Skin of body (tissue), 2 donors: ENCODE measurements around the gene PPP4R4. TPM values are rescaled to one million over a fixed set of nuclear protein-coding genes. Genes with fewer than 3 reads are reported as not detected.
"Not testable (repeated sequence)": the region's sequence is repeated elsewhere in the genome, so short reads cannot be mapped to it uniquely, and the experiment has no call there.

Experiments
- DNase-seq: peaks from one replicate; lab custom pipeline; 2025; lab: John Stamatoyannopoulos, UW
- total RNA-seq: library from RNA; depleted of rRNA; stranded (reverse); fragments of >200 nt; gene quantifications from one replicate; pipeline ENCODE4 v1.2.3, GENCODE V29; 2014

PPP4R4 gene
- total RNA-seq, 1 donor from 2014 or later: 2.4 TPM

DNA sequence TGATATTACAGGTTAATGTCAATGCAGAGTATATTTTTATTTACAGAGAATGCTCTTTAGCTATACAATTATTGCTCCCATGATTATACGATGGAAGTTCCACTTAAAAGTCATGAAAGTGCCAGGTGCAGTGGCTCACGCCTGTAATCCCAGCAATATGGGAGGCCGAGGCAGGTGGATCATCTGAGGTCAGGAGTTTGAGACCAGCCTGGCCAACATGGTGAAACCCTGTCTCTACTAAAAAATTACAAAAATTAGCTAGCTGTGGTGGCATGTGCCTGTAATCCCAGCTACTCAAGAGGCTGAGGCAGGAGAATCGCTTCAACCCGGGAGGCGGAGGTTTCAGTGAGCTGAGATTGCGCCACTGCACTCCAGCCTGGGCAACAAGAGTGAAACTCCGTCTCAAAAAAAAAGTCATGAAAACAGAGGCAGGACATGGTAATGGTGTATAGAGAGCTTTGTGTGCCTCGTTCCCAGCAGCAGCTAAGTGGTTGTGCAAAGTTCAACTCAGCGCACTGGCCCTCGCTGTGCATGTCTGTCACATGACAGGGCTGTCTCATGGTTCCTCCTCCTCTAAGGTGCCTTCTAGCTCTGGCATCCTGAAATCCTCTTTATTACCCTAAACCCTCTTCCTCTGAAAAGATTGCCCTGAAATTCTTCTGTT, 102.9 kb downstream of the PPP4R4 start:
- DNase-seq: not testable (repeated sequence)

DNA sequence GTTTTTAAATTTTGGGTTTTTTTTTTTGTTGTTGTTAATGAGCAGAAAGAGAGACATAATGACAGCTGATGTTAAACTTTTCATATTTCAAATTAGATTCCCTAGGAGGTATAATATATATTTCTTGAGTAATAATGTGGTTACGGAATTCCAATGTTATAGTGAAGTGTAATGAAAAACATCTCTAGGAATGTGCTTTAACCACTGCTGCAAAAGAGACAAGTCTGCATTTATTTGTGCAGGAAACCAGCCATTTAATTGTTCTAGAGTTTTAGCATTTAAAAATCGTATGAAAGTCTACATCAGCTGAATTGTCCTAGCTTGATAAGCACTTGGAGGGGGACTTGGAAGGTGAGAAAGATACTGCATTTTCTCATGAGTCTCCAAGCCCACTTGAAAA, 104.6 kb downstream of the PPP4R4 start:
- no peak for DNase-seq

DNA sequence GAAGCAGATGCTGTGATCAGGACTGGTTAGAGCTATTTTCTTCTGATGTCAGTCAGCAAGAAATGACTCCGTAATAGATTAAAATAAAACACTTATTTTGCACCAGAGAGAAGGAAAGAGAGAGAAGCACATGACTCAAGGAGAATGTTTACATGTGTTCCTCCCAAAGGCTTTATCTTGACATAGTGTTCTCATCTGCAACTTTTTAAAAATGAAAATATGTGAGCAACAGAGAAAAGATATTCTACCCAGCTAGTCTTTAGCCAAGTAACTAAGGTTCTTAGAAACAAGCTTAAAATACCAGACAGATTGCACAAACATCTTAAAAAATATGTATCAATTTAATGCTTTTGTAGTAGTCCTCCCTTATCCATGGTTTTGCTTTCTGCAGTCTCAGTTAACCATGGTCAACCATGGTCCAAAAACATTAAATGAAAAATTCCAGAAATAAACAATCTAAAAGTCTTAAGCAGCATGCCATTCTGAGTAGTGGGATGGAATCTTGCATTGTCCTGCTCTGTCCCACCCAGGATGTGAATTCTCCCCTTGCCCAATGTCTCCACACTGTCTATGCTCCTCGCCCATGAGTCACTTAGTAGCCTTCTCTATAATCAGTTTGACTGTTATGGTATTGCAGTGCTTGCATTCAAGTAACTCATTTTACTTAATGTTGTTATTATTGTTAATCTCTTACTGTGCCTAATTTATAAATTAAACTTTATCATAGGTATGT, 109.0 kb downstream of the PPP4R4 start:
- no peak for DNase-seq

DNA sequence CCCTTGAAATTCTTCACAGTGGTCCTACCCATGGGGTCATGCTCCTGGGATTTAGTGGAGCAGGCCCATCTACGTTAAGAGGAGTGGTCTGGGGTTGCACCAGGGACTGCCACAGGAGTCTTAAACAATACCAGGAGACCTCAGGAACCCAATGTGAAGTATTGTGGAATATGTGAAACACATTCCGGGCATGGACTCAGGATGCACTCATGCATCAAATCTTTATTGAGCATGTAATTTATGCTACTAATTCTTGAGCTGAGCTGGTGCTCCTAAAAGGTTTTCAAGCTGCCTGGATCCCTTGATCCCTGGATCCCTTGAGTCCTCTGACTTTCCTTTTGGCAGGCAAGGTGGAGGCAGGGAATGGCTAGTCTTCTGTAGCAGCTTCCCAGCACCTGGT, 110.1 kb downstream of the PPP4R4 start:
- no peak for DNase-seq

DNA sequence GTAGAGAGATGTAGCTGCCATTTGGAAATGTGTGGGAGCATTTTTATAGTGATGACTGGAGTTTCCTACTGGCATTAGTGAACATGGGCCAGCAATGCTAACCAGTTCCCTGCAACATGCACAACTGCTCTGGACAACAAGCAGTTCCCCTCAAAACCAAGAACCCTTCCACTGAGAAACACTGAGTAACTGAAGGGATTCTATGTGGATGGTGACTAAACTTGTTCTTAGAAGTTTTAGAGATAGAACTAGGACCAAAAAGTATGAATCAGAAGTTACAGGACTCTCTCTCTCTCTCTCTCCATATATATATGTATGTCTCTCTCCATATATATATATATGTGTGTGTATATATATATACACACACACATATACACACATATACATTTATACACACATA, 111.0 kb downstream of the PPP4R4 start:
- DNase-seq: no peak

DNA sequence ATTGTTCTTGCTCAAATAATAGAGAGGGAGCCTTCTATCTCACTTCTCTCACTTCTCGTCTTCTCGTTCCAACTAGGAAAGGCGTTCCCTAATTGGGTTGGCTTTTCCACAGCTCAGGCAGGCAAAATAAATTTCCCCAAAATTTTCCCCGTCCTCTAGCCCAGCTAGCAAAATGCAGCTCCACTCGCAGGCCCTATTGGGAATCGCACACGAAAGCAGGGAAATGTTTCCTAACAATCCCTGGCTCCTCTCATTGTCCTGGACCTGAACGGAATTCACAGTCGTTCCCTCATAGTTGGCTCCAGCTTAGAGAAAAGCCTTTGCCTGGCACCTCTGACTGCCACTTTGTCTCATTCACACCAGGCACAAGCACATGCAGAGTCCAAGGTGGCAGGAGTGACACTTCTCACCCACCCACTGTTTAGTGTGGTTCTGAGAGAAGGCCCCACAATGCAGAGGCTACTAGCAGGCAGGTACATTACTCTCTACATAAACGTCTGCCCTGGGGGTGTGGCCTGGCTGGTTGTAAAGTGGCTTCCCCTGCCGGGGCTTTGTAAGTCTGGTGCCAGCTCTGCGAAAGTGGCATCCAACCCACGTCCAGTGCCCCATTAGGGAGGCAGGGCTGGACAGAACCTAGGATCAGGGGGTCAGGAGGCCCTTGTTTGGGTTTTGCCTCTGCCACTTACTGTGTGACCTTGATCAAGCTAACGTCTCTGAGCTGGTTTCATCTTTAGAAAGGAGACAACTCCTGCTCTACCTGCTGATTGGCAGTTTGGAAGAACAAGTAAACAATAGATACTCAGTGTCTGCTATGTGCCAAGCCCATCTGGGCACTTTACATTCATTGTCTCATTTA, 114.7 kb downstream of the PPP4R4 start:
- DNase-seq: no peak

DNA sequence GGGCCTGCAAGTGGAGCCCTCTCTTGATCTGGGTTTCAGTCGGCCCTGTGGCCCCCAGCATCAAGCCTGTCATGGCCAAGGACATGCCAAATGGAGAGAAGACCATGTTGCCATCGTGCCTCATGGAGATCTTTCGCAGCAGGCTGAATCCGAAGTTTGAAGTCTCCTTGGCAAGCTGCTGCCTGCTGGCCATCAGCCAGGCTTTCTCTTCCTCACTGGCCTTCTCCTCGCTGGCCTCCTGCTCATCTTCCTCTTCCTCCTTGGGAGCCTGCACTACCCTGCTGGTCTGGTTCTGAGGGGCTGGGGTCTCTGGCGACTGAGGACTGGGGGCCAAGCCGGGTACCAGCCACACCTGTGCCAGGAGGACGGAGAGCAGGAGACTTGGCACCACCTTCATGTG, 116.1 kb downstream of the PPP4R4 start:
- no peak for DNase-seq

DNA sequence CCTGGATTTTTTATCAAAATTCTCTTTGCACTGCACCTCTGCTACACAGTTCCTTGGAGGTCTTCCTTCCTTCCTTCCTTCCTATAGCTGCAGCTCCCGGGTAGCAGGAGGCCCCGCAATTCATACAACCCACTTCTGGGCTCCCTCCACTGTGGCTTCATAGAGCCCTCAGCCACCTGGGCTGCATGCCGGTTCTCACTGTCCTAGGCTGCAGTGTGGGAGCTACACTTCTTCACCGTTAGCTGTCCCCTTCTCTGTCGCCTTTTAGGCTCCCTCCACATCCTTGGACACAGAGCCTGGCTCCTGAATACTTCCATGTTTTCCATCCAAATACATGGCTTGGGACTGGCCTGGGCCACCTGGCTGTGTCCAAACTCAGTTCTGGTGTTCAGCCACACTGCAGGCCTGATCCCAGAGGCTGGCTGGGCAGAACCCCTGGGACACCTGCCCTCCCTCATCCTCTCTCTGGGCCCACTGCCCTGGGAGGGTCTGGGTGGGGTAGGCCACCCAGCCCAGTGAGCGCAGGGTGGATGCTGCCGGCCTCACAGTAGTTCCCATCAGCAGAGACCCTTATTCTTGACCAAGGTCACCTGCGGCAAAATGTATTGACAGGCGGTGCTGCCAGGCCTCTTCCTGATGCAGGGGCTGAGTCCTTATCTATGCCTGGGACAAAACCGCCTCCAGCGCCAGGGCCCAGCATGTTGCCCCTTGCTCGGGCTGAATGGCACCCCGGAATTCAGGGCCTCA, 117.2 kb downstream of the PPP4R4 start:
- DNase-seq: no peak

DNA sequence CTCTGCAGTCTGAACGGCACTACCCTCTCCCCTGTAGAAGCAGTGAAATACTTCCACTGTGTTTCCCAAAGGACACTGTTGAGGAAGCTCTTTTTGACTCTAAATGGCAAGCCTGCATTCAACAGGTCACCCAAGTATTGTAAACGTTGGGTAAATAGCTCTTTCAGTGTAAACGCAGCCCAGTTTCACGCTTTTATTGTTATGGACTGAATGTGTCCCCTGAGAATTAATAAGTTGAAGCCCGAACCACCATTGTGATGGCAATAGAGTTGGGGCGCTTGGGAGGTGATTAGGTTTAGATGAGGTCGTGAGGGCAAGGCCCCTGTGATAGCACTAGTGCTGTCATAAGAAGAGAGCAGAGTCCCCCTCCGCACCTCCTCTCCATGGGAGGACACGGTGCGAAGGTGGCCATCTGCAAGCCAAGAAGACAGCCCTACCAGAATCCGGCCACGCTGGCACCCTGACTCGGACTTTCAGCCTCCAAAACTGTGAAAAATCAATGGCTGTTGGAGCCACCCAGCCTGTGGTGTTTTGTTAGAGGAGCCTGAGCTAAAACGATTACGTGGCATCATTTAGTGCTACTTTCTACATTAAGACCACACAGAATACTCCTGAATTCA, 117.9 kb downstream of the PPP4R4 start:
- no peak for DNase-seq

DNA sequence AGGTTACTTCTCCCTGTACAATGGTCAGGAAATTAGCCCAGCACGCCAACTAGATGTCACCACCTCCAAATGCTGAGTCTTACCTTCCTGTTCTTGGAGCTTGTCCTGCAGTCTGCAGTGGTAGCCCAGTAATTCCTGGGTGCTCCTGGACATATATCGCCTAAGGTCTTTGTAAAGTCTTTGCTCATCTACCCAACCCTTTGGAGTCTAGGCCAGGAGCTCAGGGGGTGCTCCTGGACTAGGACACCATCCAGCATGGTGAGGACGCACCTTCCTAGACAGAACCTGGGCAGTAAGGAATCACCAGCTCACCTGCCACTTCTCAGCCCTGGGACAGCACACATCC, 118.4 kb downstream of the PPP4R4 start:
- DNase-seq: no peak

DNA sequence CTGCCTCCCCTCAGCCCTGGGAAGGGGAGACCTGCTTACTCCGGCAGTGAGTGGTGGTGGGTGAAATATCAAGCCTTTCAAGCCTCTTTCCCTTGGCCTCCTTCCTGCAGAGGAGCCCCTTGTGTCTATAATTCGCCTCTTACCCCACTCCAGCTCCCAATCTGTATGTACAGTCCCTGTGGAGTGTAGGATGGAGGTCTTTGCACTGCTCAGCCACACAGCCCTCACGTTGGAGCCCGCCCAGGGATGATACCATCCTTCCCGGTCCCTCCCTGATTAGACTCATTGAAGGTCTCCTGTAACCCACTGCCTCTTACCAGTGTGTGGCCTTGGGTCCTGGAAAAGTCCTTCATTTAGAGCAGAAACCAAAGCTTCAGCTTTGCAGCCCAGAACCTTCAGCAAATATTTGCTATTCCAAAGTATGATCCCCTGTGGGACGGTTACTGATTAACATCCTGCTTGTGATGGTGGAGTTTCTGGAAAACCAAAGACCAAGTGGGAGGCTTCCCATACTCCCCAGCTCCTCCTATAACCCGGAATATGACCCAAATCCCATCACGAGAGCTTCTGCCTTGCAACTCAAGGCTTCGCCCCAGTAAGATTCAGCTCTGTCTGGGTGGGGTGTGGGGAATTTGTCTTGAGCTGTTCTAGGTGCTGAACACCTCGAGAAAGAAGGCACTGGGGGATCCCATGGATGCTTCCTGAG, 118.9 kb downstream of the PPP4R4 start, which contains the start of gene SERPINA10:
TSS of gene SERPINA10 (minus strand) at position 397 of the 706 bp plus-strand sequence. CDS start 2,675 bp downstream, outside the sequence.
- no peak for DNase-seq

DNA sequence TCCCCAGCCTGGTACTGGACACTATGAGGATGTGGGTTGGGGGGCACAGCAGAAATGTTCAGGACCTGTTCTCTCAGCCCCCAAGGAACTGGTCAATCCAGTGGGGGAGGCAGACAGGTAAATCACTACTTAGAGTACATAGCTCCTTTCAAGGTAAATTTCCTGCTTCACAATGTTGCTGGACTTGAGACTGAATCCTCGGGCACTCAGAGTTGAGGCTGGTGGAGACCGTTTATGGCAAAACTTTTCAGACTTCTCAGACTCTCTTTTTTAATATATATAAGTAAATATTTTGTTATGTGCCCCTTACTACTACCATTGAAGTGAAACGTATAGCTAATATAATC, 119.4 kb downstream of the PPP4R4 start:
- no peak for DNase-seq

DNA sequence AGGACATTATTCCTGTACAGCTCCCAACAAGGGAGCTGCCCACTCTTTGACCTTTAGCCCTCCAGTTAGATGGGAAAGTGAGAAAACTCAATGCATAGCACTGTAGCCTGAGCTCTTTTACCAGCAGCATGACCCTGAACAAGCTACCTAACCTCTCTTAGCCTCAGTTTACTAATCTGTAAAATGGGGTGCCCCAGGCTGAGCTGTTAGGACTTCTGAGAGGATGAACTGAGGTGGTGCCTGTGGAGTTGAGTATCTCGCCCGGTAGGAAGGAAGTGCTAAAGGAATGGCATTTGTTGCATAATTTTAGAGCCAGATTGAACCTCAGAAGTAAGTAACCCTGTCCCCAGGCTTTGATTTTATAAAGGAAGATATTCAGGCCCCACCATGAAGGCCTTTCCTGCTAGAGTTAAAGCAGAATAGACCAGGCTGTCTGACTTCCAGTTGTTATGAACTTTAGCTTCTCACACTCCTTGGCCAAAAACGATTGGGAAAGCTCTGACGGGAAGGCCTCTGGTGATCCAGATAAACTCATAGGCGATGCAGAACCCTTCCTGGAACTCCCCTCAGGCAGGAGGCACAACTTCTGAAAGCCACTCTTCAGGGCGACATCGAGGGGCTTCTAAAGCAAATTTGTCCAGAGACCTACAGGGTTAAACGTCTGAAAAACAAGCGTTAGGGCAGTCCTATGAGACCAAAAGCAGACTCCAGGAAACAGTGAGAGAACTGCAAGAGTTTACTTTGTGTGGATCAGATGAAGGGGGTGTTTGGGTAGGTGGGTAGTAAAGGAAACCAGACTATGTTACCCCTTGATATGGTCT, 121.4 kb downstream of the PPP4R4 start:
- DNase-seq: no peak

DNA sequence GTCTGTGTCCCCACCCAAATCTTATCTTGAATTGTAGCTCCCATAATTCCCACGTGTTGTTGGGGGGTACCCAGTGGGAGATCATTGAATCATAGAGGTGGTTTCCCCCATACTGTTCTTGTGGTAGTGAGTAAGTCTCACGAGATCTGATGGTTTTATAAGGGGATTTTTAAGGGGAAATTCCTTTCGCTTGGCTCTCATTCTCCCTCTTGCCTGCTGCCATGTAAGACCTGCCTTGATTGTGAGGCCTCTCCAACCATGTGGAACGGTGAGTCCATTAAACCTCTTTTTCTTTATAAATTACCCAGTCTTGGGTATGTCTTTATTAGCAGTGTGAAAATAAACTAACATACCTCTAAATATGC, 122.0 kb downstream of the PPP4R4 start:
- DNase-seq: not testable (repeated sequence)

DNA sequence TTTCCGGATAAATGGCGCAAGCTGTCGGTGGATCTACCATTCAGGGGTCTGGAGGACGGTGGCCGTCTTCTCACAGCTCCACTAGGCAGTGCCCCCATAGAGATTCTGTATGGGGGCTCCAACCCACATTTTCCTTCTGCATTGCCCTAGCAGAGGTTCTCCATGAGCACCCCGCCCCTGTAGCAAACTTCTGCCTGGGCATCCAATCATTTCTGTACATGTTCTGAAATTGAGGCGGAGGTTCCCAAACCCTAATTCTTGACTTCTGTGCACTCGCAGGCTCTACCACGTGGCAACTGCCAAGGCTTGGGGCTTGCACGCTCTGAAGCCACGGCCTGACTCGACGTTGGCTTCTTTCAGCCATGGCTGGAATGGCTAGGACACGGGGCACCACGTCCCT, 124.0 kb downstream of the PPP4R4 start:
- DNase-seq: no peak

DNA sequence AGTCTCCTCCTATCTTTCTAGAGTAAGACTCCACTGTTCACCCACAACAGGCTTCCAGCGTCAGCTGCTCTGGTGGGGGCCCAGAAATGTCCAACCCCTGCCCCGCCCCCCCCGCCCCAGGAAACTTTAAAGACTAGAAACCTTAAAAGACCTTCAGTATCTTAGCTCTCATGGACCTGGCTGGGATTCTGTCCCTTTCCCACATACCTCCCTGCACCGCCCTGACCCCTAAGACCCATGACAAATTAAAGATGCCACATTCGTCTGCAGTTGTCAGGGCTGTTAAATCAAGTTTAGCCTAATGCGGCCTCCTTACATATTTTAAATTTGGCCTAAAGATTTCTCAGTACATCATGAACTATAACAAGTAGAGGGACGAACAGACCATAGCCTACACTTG, 129.0 kb downstream of the PPP4R4 start:
- no peak for DNase-seq

DNA sequence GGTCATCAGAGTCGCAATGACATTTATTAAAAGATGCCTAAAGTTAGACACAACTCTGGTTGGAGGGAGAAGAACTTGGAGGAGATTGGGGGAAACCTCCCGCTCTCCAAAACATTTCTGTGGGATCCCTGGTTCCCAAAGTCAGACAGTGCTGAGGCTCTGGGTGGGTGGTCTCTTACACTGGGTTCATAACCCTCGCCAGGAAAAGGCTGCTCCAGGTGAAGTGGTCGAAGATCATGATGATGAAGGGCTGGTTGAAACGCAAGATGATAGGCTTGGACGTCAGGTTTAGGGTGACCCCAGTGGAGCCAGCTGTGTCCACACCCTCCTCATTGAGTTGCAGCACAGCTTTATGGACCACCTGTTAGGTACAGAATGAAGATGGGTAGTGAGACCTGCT, 130.1 kb downstream of the PPP4R4 start:
- DNase-seq: no peak

DNA sequence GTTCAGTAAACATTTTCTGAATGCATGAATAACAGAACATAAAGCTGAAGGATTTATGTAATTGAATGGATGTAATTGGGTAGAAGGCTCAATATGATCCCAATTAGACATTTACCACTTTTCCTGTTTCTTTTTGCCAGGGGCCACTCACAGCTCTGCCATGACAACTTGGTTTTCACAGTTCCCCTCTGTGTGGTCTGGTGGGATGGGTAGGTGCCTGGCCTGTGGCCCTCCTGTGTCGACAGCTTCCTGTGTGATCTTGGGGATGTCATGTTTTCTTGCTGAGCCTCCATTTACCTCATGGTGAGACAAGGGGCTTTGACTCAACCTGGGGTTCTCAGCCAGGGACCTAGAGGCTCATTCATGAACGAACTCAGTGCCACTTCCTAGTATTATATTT, 131.5 kb downstream of the PPP4R4 start:
- DNase-seq: no peak

DNA sequence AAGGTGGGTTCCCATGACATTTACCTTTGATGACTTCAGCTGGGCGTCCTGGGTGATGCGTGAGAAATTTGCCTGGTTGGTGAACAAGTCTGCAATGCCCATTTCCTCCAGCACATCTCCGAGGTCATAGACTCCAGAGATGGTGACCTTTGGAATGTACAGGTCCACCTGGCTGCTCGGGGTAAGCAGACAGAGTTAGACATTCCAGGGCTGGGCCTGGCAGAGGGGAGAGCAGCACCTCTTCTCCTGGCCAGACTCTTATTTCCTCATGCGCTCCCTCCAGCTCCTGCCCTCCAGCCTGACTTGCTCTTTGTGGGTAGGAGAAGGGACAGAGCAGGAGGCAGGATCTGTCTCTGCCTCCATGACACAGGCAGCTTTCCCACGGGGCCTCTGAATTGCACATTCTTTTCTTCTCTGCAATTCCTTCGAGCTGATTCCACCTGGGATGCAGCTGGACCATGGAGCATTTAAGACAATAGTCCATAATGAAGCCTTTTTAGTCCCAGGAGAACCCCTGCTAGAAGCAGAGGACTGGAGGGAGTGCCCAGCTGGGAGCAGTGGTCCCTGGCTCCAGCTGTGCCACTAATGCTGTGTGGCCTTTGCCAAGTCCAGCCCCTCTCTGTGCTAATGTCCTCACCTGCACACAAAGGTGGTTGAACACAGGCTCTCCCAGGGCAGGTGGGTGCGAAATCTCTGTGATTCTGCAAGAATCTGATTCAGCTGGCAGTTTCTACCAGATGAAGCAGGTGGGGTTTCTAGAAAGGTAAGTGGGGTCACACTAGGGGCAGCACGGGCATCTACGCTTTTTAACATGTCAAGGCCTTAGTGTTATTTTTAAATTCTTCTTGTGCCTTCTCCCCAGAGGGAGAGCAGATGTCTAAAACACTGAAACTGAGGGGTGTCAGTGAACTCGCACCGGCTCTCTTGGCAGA, 132.2 kb downstream of the PPP4R4 start:
- DNase-seq: no peak
